Stimulated activated CD4-positive, alpha-beta T cell treated with anti-CD3 and anti-CD28 coated beads, TNF-alpha, amount 100 ng/mL, for 24 hours (primary cell): ENCODE data around the gene RARB.

Source experiments
- DNase-seq, 3 experiments: peaks; one replicate each; pipeline ENCODE4 v3.0.0-alpha.2; 2020; ENCODE audit warnings: low read depth in 3 of 3

RARB gene

DNA sequence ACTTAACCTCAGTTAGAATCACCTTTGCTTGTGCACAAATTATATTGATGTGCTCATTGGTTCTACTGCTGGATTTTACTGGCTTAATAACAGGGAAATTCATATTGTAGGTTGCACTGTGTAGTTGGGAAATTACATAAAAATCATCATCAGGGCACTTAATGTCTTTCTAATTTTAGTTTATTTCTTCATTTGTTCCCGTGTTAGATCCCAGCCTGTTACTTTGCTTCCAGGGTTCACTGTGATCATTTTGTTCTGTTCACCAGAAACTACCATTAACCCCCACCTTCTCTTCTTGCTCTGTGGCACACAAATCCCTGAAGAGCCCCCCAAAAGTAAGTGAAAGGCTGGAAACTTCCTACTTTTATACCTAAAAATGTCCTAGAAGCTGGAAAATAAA, 80.4 kb downstream of the RARB start:
- DNase-seq, result no peak

DNA sequence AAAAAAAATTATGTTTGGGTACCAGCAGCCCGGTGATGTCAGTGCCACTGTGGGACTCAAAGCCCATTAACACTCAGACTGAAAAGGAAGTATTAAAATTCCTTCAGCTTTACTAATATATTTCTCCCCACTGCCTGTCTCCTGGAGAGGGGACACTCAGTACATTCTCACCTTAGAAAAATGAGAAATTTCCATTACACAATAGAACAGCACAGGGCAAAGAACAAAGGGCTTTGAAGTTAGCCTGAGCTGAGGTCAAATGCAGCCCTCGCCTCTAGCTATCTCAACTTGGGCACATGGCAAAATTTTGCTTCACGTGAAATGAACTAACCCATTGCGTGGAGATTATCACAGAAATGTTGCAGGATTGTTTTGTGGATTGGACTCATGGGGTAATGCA, 80.8 kb downstream of the RARB start:
- DNase-seq, result no peak

DNA sequence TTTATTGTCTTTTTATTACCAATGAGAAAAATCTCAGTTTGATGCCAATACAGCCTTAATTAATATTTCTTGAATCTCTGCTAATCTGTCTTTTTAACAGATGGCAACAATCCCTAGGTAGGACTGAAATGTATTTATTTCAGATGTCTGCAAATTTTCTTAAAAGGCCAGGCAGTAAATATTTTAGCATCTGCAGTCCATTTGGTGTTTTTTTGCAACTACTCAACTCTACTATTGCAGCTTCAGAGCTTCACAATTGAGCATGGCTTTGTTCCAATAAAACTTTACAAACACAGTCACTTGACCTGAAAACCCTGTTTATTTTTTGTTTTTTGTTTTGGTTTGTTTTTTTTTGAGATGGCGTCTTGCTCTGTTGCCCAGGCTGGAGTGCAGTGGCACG, 82.7 kb downstream of the RARB start:
- DNase-seq, result no peak

GRCh38 chr3:25511972-25512721, 84.1 kb downstream of the RARB start:
- DNase-seq, result no peak

GRCh38 chr3:25513642-25514266, 85.7 kb downstream of the RARB start:
- no peak for DNase-seq

- no peak for DNase-seq
These were observed 87.1 kb downstream of the RARB start for GRCh38 chr3:25515171-25515570.

- no peak for DNase-seq
These were observed 93.0 kb downstream of the RARB start for GRCh38 chr3:25520926-25521559.

- no peak for DNase-seq
These were observed 99.3 kb downstream of the RARB start for GRCh38 chr3:25527336-25527735.

- no peak for DNase-seq
These were observed 99.7 kb downstream of the RARB start for GRCh38 chr3:25527801-25528200.

DNA sequence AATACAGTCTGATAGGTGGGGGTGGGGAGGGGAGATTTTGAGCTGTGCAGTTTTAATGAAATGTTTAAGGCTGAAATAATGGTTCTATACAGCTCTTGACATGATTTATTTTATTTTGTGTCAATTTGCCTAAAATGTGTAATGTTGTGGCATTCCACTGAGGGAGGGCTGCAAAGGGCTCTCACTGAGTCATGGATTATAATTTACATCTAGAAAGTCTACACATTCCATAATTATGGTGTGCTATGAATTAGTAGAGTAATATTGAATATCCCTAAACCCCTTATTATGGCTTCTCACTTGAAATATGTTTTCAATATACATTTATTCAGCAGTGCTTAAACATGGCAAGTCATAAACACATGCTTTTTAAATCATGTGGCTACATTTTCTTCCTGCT, 103.9 kb downstream of the RARB start:
- DNase-seq, result no peak

DNA sequence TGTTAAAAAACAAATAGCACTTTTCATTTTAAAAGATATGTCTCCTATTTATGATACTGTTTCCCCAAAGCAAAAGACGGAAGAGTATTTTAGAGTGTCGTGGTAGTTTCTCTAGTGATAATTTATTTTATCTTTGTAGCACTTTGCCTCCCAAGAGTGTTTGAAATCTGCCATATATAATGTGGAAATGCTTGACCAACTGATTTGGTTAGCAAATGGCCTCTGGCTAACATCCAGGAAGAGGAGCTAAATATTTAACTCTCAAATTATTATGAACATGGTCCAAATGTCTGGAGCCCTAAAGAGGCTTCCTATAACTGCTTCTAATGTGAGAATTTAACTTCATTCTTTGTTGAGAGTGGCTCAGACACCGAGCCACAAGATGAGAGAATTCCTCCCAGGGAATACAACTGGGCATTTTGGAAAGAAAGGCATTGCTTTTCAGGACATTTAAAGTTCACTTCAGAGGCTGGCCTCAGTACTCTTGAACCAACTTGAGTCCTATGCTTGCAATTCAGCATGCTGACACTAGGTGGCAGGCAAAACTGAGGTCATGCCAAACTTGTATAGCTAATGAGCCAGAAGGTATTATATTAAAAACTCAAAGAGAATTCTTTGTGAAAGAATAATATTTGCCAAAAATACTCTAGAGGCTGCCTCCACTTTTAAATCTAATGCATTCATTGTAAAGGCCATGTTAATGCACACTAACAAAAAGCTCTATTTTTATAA, 104.5 kb downstream of the RARB start:
- DNase-seq, result peak in 1 of 3 experiments; percentile 37

- no peak for DNase-seq
These were observed 105.3 kb downstream of the RARB start for GRCh38 chr3:25533399-25533798.

DNA sequence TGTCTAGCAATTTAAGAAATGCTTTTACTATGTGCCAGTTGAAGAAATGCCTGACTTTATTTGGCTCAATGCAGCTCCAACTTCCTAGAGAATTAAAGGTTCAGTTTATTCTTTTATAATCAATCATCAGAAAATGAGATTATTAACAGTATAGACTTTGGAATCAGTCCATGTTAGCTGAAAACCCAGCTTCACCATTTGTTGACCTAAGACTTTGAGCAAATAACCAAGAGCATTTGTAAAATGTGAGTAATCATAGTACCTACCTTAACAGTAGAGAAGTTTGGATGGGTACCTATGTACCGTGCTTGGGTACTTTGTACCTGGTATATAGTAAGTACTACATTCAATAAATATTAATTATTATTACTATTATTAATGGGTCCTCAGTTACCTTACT, 105.9 kb downstream of the RARB start:
- no peak for DNase-seq

DNA sequence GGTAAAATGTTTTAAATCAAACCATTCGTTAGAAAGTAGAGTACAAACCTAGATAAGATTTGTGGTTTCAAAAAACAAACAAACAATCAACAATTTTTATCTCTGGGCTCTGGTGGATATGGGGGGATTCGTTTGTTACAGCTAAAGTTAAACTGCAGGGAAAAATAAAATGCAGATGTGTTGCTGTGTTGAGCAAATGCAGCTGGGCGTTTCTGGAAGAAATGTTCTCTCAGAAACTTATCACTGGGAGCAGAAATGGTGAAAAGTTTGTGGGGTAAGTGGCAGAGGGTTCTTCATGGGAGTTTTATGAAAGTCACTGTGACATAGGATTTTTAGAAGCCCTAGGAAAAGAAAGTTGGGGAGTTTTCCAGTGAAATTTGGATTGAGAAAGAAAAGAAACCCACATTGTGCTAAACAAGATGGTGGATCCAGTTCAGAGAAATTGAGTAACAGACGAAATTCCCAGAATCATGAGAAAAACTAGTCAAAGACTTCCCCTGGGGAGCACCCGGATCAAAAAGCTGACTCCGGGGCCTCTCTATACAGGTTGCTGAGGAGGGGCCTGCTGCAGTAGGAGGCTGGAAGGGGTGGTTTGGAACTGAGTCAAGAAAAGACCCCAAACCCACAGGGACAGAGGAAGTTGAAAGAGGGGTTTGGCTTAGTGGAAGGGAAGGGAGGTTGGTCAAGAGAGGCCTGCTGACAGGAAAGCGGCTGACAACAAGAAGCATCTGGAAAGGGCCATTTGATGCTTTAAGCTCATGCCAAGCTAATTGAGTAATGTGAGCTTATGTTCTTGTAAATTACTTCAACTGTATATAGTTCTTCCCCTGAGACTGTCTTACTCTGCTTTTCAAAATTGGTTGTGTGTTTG, 108.7 kb downstream of the RARB start:
- no peak for DNase-seq

DNA sequence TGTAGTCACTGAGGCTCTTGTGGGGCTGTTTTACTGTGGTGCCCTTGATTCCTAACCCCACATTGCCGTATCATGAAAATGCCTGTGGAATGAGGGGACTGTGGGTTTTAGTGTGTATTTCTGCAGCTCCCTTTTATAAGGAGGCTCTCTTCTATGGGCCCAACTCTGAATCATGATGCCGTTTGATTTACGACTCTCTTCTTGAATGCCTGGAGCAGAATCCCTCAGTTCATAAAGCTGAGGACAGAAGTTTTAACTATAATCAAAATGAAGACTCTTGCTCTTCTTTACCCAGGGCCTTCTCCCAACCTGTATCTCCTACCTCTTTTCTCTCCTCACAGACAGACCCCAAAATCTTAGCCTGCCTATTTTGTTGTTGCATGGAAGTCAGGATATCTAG, 109.5 kb downstream of the RARB start:
- DNase-seq, result no peak

- DNase-seq, result no peak
These were observed 112.2 kb downstream of the RARB start for GRCh38 chr3:25540273-25540672.

GRCh38 chr3:25542492-25543039, 114.5 kb downstream of the RARB start:
- DNase-seq, result no peak

- no peak for DNase-seq
These were observed 119.0 kb downstream of the RARB start for GRCh38 chr3:25547103-25547502.

DNA sequence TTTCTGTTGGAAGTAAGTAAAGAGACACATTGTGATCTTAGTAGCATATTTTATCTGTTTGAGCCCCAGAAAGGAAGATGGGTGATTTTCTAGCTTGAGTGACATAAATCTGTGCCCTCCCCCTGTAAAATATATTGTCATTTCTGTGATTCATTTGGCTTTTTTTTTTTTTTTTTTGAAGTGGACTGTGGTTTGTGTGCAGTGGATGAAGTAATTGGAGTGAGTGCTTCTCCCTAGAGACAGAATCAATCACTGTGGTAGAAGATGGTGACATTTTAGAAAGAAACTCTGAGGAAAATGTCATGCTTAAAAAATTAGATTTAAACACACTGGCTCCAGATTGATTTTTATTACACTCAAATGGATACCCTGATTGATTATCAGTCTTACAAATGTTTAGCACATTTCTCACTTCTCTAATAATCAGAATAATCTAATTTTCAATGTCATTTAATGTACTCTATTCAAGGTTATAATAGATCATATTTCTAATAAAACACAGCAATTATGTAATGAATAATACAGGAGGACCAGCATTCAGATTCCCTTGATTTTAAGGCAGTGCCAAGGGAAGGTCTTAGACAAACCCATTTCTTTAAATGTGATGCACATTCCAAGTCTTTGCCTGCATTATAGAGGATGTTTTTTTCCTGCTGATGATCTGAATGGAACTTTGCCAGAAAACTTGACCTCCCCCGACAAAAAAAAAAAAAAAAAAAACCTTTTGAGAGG, 120.0 kb downstream of the RARB start:
- no peak for DNase-seq

DNA sequence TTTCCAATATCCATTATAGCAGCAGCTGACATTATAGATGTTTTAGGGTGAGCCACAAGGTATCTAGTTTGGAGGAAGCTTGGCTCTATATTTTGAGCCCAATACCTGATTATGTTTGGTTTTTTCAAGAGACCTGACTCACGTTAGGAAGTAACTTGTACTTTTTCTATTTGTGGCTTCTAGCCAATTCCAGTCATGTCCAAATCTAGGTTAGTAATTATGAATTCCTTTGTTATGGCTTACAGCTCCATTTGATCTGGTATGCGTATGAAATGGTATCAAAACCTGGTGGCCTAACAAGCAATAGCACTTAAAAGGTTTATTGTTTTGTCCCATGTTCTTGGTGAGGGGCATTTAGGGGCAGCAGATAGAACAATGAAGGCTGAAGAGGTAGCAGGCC, 120.8 kb downstream of the RARB start:
- no peak for DNase-seq

DNA sequence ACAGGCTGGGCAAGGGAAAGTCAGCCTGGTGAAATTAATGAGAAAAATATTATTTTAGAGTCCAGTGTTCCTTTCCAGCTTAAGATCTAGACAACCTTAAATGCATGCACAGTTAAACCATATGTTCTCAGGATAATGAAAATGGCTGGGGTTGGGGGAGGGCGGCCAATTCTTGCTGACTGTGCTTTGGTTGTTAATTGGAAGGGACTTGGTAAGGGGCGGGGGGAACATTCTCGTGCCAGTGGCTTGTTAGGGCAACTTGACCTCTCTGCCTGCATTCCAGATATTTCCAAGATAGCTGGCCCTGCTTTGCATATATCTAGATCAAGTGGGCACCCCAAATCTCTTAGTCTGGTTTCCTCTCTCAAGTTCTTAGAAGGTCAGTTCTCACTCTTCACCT, 124.2 kb downstream of the RARB start:
- DNase-seq, result no peak
